HFFc6 (cell line): ENCODE data around the gene DRAM1. TPM values are rescaled to one million over a fixed set of nuclear protein-coding genes. Genes with fewer than 3 reads are reported as not detected.
A peak's percentile ranks its signal among the peaks of the same experiment; 100 is the strongest.
"Not testable (repeated sequence)": the region's sequence is repeated elsewhere in the genome, so short reads cannot be mapped to it uniquely, and the experiment has no call there.

Source experiments
- DNase-seq: peaks from one replicate; pipeline ENCODE4 v3.0.0-alpha.2; 2018
- H3K27ac Mint-ChIP-seq: 2 replicates; pipeline ENCODE4 v1.8.0; 2020; ENCODE audit warnings: mild to moderate bottlenecking, mixed read lengths
- H3K27me3 Mint-ChIP-seq: 2 replicates; pipeline ENCODE4 v1.8.0; 2021; ENCODE audit warnings: mild to moderate bottlenecking, moderate library complexity, mixed read lengths; ENCODE audit not compliant: insufficient read depth
- H3K36me3 Mint-ChIP-seq: 2 replicates; pipeline ENCODE4 v1.8.0; 2021; ENCODE audit warnings: low read depth, mixed read lengths
- H3K4me1 Mint-ChIP-seq: 2 replicates; pipeline ENCODE4 v1.8.0; 2020; ENCODE audit warnings: low read depth, mixed read lengths
- H3K4me3 Mint-ChIP-seq: 2 replicates; pipeline ENCODE4 v1.8.0; 2020; ENCODE audit warnings: mild to moderate bottlenecking, moderate library complexity, mixed read lengths
- H3K9me3 Mint-ChIP-seq: 2 replicates; pipeline ENCODE4 v1.8.0; 2020; ENCODE audit warnings: mild to moderate bottlenecking, mixed read lengths
- total RNA-seq, 6 experiments: library from RNA; stranded (reverse); fragmentation: NEBNext Ultra II Directional; extraction: Animal tissue kit (Norgen Biotek cat#: 25700); gene quantifications; 2 replicates in 1 of 6; 3 replicates in 5 of 6; pipeline ENCODE4 v1.2.3, GENCODE V29; 2021
- TF ChIP-seq, protein P1 (sequence below): fragments of 200-600 bp; sonication (generic); IDR thresholded peaks from 2 replicates; pipeline ENCODE4 v1.5.0; 2021; ENCODE audit warnings: antibody characterized with exemption, mild to moderate bottlenecking

The DRAM1 gene
- total RNA-seq, 6 experiments from 2014 or later = 109 to 136 (median 122) TPM

DNA sequence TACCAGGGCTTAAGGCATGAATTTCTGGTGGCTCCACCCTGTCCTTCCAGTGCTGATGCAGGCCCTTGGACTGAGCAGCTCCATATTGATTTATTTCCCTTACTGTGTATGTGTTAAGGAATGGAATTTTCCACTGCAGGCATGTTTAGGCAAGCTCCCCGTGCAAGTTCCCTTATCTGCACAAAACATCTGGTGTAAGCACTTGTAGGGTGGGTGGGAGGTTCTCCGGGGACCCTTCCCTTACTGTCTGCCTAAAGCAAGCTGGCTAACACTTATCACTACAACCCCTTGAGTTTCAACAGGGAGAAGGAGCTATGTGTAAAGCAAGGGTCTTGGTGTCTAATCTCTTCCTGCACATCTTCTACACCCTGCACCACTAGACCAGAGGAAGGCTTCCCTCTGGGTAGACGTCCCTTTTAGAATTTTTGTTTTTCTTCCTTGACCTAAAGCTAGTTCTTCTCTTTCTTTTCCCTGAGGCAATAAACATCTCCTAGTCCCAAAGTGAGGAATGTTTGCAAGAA lies 22.0 kb upstream of the DRAM1 start:
- Mint-ChIP-seq H3K27me3 (no peaks in the 10 kb centered on the region), H3K27ac (peak overlapping the region; percentile 79), H3K4me3 (0 out of 2 replicates have a peak overlapping the region, but pooled peaks have one; percentile 27), H3K4me1 (no peaks in the 10 kb centered on the region; the same call in 1 of the 2 replicates), H3K36me3 (peaks cover 10% of the 10 kb centered on the region), H3K9me3 (no peaks in the 10 kb centered on the region)
- no peak for DNase-seq
- TF ChIP-seq, protein P1, sequence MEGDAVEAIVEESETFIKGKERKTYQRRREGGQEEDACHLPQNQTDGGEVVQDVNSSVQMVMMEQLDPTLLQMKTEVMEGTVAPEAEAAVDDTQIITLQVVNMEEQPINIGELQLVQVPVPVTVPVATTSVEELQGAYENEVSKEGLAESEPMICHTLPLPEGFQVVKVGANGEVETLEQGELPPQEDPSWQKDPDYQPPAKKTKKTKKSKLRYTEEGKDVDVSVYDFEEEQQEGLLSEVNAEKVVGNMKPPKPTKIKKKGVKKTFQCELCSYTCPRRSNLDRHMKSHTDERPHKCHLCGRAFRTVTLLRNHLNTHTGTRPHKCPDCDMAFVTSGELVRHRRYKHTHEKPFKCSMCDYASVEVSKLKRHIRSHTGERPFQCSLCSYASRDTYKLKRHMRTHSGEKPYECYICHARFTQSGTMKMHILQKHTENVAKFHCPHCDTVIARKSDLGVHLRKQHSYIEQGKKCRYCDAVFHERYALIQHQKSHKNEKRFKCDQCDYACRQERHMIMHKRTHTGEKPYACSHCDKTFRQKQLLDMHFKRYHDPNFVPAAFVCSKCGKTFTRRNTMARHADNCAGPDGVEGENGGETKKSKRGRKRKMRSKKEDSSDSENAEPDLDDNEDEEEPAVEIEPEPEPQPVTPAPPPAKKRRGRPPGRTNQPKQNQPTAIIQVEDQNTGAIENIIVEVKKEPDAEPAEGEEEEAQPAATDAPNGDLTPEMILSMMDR = no peak

DNA sequence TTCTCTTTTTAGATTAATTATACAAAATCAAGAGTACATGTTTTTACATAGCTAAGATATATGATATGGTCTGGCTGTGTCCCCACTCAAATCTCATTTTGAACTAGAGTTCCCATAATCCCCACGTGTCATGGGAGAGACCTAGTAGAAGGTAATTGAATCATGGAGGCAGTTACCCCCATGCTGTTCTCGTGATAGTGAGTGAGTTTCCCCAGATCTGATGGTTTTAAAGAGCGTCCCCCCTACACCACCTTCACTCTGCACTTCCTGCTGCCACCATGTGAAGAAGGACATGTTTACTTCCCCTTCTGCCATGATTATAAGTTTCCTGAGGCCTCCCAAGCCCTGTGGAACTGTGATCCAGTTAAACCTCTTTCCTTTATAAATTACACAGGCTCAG lies 21.4 kb upstream of the DRAM1 start:
- Mint-ChIP-seq H3K27ac (peak overlapping the region; percentile 79), H3K9me3 (no peaks in the 10 kb centered on the region), H3K4me1 (no peaks in the 10 kb centered on the region; the same call in 1 of the 2 replicates), H3K36me3 (peaks cover 10% of the 10 kb centered on the region), H3K4me3 (peak overlapping the region; percentile 27; the same call in 1 of the 2 replicates), H3K27me3 (no peaks in the 10 kb centered on the region)
- DNase-seq = no peak
- TF ChIP-seq, protein P1 = no peak

DNA sequence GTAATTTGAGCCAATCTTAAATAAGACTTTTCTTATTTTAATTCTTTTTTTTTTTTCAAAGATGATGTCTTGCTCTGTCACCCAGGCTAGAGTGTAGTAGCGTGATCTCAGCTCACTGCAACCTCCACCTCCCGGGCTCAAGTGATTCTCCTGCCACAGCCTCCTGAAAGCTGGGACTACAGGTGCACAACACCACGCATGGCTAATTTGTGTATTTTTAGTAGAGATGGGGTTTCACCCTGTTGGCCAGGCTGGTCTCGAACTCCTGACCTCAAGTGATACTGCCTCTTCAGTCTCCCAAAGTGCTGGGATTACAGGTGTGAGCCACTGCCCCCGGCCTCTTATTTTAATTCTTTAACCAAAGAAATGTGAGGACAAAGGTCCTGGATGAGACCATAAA lies 20.8 kb upstream of the DRAM1 start:
- not testable (repeated sequence) for H3K9me3 Mint-ChIP-seq, DNase-seq, H3K4me1 Mint-ChIP-seq, H3K27me3 Mint-ChIP-seq, H3K27ac Mint-ChIP-seq
- H3K36me3 Mint-ChIP-seq = peaks cover 10% of the 10 kb centered on the region
- H3K4me3 Mint-ChIP-seq = peak overlapping the region; percentile 14; the same call in 1 of the 2 replicates

DNA sequence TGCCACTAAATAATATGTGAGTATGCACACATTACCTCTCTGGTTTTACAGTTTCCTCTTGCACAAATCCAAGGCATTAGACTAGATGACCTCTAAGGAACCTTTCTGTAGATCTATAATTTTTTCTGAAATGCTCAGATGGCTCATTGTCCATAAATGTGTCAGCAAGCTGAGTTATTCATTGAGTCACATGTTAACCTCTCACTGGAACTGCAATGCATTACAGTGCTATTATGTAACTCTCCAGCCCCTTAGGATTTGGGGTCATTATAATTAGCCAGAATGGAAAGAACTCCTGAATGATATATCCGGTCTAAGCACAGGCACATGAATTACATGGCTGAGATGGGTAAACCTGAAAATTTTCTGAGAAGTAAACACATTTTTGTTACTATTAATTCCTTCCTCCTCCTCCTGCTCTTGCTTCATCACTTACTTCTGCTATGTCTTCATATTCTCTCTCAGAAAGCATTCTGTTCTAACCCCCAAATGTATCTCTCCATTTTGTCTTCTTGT lies 20.3 kb upstream of the DRAM1 start:
- no peaks in the 10 kb centered on the region for H3K27me3 Mint-ChIP-seq
- TF ChIP-seq, protein P1 = no peak
- H3K36me3 Mint-ChIP-seq = peaks cover 10% of the 10 kb centered on the region
- peaks cover 5% of the 10 kb centered on the region for H3K4me1 Mint-ChIP-seq
- H3K9me3 Mint-ChIP-seq = no peaks in the 10 kb centered on the region
- H3K4me3 Mint-ChIP-seq = peak overlapping the region; percentile 14; the same call in 1 of the 2 replicates
- DNase-seq = peak; percentile 84
- no peak overlapping the region for H3K27ac Mint-ChIP-seq

DNA sequence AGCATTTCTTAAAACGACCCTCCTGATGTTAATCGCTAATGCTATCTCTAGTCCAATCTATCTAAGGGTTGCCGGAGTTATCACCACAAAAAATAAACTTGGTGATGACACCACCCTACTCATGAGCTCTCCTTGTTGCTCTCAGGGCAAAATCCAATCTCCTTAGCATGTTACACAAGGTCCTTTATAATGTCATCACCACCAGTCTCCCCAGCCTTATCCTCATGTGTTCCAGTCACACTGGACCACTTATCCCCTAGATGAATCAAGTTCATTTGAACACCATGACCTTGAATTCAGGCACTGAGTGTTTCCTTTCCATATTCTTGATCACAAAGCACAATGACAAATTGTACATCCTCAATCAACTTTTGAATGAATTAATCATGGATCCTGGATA lies 19.0 kb upstream of the DRAM1 start:
- no peaks in the 10 kb centered on the region for H3K27me3 Mint-ChIP-seq
- no peak for DNase-seq
- TF ChIP-seq, protein P1 = no peak

DNA sequence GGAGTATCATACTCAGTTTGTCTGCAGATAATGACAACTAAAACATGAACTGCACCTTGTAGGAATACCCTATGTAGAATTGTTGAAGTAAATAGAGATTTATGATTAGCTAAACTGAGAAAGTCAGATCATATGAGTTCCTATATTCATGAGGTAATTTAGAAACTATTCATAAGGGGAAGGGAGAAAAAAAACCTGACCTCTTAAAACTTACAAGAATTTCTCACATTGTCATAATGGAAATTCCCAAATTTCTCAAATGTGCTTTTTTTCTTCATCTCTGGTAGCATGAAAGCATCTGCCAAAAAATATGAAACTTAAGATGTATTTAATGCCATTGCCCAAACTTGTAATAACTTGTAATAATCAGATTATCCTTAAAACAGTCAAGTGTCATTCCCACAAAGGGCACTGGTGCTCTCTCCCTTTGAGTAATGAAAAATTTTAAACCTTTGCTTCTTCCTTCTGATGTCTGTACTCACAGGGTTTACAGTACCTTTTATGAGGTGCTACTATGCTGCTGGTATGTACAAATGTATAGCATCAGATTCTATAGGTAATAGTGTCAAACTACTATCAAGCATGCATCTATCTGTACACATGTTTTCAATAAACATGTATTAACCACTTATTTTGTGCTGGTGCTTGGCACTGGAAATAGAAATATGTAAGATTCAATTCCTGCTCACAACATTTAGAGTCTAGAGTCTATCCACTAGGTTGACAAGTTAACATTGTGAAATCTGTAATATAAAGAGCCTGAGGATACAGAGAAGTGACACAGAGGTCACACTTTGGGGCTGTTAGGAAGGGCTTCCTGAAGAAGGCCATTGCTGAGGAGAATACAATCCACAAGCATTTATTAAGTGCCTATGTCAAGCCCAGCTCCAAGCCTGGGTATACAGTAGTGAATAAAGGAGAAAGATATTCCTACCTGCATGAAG lies 17.4 kb upstream of the DRAM1 start:
- Mint-ChIP-seq H3K4me1 (peaks cover 27% of the 10 kb centered on the region), H3K27me3 (no peaks in the 10 kb centered on the region), H3K27ac (peak overlapping the region; percentile 32), H3K9me3 (peaks cover 2% of the 10 kb centered on the region), H3K4me3 (no peak overlapping the region), H3K36me3 (peaks cover 9% of the 10 kb centered on the region)
- DNase-seq = no peak
- TF ChIP-seq, protein P1 = no peak

More for the DNA sequence above, 19.0 kb upstream of the DRAM1 start:
- H3K36me3 Mint-ChIP-seq = peaks cover 10% of the 10 kb centered on the region
- peaks cover 17% of the 10 kb centered on the region for H3K4me1 Mint-ChIP-seq
- no peak overlapping the region for H3K27ac Mint-ChIP-seq
- no peak overlapping the region for H3K4me3 Mint-ChIP-seq
- no peaks in the 10 kb centered on the region for H3K9me3 Mint-ChIP-seq

DNA sequence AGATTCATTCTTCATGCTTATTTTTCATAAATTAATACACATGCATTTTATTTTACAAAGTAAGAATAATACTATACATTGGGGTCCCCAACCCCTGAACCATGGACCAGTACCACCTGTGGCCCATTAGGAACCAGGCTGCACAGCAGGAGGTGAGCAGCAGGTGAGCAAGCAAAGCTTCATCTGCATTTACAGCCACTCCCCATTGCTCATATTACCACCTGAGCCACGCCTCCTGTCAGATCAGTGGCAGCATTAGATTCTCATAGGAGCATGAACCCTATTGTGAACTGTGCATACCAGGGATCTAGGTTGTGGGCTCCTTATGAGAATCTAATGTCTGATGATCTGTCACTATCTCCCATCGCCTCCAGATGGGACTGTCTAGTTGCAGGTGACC lies 15.7 kb upstream of the DRAM1 start:
- not testable (repeated sequence) for H3K27me3 Mint-ChIP-seq, H3K27ac Mint-ChIP-seq, DNase-seq, H3K4me3 Mint-ChIP-seq
- Mint-ChIP-seq H3K9me3 (peaks cover 13% of the 10 kb centered on the region), H3K4me1 (peaks cover 44% of the 10 kb centered on the region), H3K36me3 (peaks cover 16% of the 10 kb centered on the region)
